ENCODE data around the gene PANK4. TPM values are rescaled to one million over a fixed set of nuclear protein-coding genes. Genes with fewer than 3 reads are reported as not detected.

PANK4 gene
- total RNA-seq, 4 donors from 2014 or later = 15.1 to 38.1 (median 27.4) TPM

- no peak for TF ChIP-seq CTCF (IDR thresholded peaks at IDR 0.05)
- DNase-seq (ENCODE audit: low spot score) = no peak
- ATAC-seq (ENCODE audit: low FRiP score) = no peak
These were observed 50.8 kb downstream of the PANK4 start for GRCh38 chr1:2475571-2475970.

DNA sequence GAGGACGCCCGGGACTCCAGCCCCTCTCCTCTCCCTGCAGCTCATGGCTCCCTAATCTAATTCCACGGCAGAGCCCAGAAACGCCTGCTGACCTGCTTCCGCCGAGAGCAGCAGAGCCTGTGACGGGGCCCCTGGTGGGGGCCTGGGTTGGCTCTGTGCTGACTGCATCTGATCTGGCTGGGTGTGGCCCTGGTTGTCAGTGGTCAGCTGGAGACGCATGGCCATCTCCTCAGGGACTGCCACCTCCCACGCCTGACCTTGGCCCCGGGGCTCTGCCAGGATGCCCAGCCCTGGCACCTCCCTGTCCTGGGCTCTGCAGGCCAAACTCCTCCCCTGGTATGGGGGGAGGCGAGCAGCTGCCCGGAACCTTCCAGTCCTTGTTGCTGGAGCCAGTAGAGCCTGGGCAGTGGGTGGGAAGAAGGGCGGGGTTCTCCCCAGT lies 51.4 kb downstream of the PANK4 start:
- ATAC-seq (ENCODE audit: low FRiP score) = peak; percentile 70
- no peak for TF ChIP-seq CTCF (IDR thresholded peaks at IDR 0.05)
- DNase-seq (ENCODE audit: low spot score) = no peak

- no peak for ATAC-seq (ENCODE audit: low FRiP score)
- no peak for TF ChIP-seq CTCF (IDR thresholded peaks at IDR 0.05)
- DNase-seq (ENCODE audit: low spot score) = no peak
These were observed 52.1 kb downstream of the PANK4 start for GRCh38 chr1:2474104-2474844.

DNA sequence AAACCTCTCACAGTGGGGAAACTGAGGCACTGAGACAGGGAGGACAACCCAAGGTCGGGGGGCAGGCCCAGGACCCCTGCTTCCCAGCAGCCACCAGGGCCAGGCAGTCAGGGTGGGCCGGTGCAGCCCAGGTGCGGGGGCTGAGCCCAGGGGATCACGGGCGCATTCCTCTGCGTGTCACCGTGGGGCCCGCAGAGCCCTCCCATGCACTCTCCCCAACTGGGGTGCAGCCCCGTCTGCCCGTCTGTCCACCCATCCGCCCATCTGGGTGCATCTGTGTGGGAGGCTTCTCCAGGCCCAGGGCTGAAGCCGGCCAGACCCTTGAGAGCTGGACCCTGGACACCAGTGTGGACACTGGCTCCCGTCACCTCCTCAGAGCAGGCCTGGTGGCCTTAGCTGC lies 53.2 kb downstream of the PANK4 start:
- TF ChIP-seq CTCF (IDR thresholded peaks at IDR 0.05) = no peak
- no peak for DNase-seq (ENCODE audit: low spot score)
- no peak for ATAC-seq (ENCODE audit: low FRiP score)

DNA sequence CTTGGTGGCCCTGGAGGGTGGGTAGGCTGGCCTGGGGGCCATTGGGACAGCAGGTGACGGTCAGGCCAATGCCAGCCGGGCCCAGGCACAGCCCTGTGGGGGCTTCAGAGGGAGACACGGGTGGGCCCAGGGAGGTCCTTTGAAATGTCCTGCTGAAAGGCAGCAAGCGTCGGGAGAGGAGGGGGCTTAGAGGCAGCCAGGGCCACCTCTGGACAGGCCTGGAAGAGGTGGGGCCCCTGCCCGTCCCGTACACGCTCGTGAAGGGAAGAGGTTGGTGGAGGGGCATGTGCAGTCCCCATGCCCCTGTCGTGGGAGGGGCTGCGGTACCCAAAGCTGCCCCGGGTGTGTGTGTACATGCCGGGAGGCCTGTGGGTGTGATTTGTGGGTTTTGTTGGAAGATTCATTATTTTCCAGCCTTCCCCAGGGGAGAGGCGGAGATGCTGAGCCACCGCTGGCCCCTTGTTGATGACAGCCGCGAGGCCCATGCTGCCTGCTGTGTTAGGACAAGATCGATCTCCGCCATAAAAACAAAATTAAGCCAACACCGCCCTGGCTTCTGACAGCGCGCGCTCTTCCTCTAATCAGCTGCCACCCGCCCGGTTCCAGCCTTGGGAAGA lies 53.7 kb downstream of the PANK4 start:
- no peak for ATAC-seq (ENCODE audit: low FRiP score)
- no peak for TF ChIP-seq CTCF (IDR thresholded peaks at IDR 0.05)
- no peak for DNase-seq (ENCODE audit: low spot score)

DNA sequence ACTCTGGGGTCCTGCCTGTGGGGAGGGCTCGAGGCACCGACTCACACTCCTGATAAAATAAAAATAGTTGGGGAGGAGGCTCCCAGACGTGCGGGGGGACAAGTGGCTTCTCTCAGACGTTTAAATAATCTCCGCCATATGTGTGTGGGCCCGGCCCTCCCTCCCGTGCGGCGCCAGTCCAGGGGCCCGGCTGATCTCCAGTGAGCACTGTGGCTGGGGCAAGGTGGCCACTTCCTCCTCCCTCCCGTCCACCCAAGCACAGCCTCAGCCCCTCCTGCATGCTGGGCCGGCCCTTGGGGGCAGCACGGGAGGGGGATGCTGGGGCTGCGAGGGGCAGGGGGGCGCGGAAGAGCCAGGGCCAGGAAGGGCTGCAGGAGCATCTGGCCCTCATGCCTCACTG lies 54.3 kb downstream of the PANK4 start:
- DNase-seq (ENCODE audit: low spot score) = no peak
- TF ChIP-seq CTCF (IDR thresholded peaks at IDR 0.05) = no peak
- ATAC-seq (ENCODE audit: low FRiP score) = no peak

DNA sequence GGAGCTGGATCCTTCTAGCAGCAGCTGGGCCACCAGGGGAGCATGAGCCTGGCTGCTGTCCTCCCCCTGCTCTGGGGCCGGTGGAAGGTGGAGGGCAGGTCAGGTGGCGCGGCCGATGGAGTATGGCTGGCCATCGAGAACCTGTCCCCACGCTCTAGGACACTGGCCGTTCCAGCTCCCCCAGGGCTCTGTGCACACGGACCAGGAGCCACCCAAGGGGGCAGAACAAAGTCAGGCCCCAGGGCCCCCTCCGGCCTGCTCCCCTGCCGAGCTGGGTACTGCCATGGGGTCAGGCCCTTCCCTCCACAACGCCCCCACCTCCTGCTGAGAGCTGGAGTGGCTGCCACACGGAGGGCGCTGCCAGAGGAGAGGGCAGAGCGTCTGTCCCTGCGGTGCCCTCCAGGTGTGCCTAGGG lies 54.8 kb downstream of the PANK4 start:
- TF ChIP-seq CTCF (IDR thresholded peaks at IDR 0.05) = no peak
- DNase-seq (ENCODE audit: low spot score) (no peak), ATAC-seq (ENCODE audit: low FRiP score) (no peak)
